ENCODE data around the gene PLOD2.

PLOD2 gene

GRCh38 chr3:146154316-146154715, 6.7 kb downstream of the PLOD2 start:
- no peak overlapping the region for H3K27ac ChIP-seq (ENCODE audit: low read length, poor library complexity, severe bottlenecking)
- H2AK5ac ChIP-seq (ENCODE audit: low read length, severe bottlenecking), result no peak overlapping the region
- no peak overlapping the region for H4K8ac ChIP-seq (ENCODE audit: low read length)
- no peak for DNase-seq
- H3K4ac ChIP-seq (ENCODE audit: low read depth in 1 of 2, low read length in 2 of 2), result no peak overlapping the region
- no peaks in the 10 kb centered on the region for H3K9me3 ChIP-seq (ENCODE audit: control insufficient read depth, low read length)
- no peak overlapping the region for H2BK15ac ChIP-seq (ENCODE audit: low read depth, poor library complexity, severe bottlenecking)
- H2BK120ac ChIP-seq (ENCODE audit: low read depth, low read length), result no peak overlapping the region
- no peak overlapping the region for H3K14ac ChIP-seq (ENCODE audit: low read length in 2 of 2)
- H3K36me3 ChIP-seq (ENCODE audit: control insufficient read depth in 1 of 2, insufficient read depth in 2 of 2, low read depth in 1 of 2, low read length in 2 of 2), result peaks cover 0 to 6% of the 10 kb centered on the region in 2 experiments
- H3K79me1 ChIP-seq (replicated peaks; ENCODE audit: low read length, poor library complexity, severe bottlenecking), result peaks cover 6% of the 10 kb centered on the region
- peaks cover 10% of the 10 kb centered on the region for H3K4me1 ChIP-seq (ENCODE audit: control insufficient read depth, insufficient read depth, low read depth, low read length)
- no peak overlapping the region for H3K4me2 ChIP-seq (ENCODE audit: low read length, poor library complexity, severe bottlenecking)
- no peaks in the 10 kb centered on the region for H3K27me3 ChIP-seq (ENCODE audit: control insufficient read depth in 1 of 2, insufficient read depth in 1 of 2, low read length in 2 of 2)
- H3K23ac ChIP-seq (ENCODE audit: low read length in 2 of 2), result no peak overlapping the region
- H3K9ac ChIP-seq (ENCODE audit: low read length), result no peak overlapping the region
- H4K91ac ChIP-seq (ENCODE audit: low read length), result no peak overlapping the region
- no CpG with 5 or more reads among the region's 1 CpG for WGBS
- no peak overlapping the region for H3K18ac ChIP-seq (ENCODE audit: low read depth in 1 of 2, low read length in 2 of 2)
- no peak overlapping the region for H2BK5ac ChIP-seq (ENCODE audit: low read depth, low read length, poor library complexity, severe bottlenecking)
- H2AFZ ChIP-seq (ENCODE audit: low read depth, low read length), result no peak overlapping the region
- no peak overlapping the region for H2BK12ac ChIP-seq (ENCODE audit: low read length in 2 of 2)
- H3K4me3 ChIP-seq (ENCODE audit: insufficient read depth in 1 of 2, low read depth in 1 of 2, low read length in 2 of 2), result no peak overlapping the region

- Histone ChIP-seq H2BK5ac (ENCODE audit: low read depth, low read length, poor library complexity, severe bottlenecking) (no peak overlapping the region), H3K4me2 (ENCODE audit: low read length, poor library complexity, severe bottlenecking) (peak overlapping the region; percentile 16), H2AFZ (ENCODE audit: low read depth, low read length) (no peak overlapping the region), H3K27me3 (ENCODE audit: control insufficient read depth in 1 of 2, insufficient read depth in 1 of 2, low read length in 2 of 2) (no peaks in the 10 kb centered on the region), H3K9me3 (ENCODE audit: control insufficient read depth, low read length) (no peaks in the 10 kb centered on the region), H3K4me3 (ENCODE audit: insufficient read depth in 1 of 2, low read depth in 1 of 2, low read length in 2 of 2) (no peak overlapping the region), H2BK12ac (ENCODE audit: low read length in 2 of 2) (no peak overlapping the region), H3K9ac (ENCODE audit: low read length) (no peak overlapping the region), H3K18ac (ENCODE audit: low read depth in 1 of 2, low read length in 2 of 2) (peak overlapping the region in 1 of 2 experiments; percentile 21), H3K79me1 (replicated peaks; ENCODE audit: low read length, poor library complexity, severe bottlenecking) (peaks cover 6% of the 10 kb centered on the region), H3K4ac (ENCODE audit: low read depth in 1 of 2, low read length in 2 of 2) (no peak overlapping the region), H3K4me1 (ENCODE audit: control insufficient read depth, insufficient read depth, low read depth, low read length) (peaks cover 10% of the 10 kb centered on the region), H3K36me3 (ENCODE audit: control insufficient read depth in 1 of 2, insufficient read depth in 2 of 2, low read depth in 1 of 2, low read length in 2 of 2) (peaks cover 0 to 6% of the 10 kb centered on the region in 2 experiments), H4K91ac (ENCODE audit: low read length) (no peak overlapping the region), H3K14ac (ENCODE audit: low read length in 2 of 2) (no peak overlapping the region), H2BK120ac (ENCODE audit: low read depth, low read length) (peak overlapping the region; percentile 61), H3K27ac (ENCODE audit: low read length, poor library complexity, severe bottlenecking) (peak overlapping the region; percentile 95), H3K23ac (ENCODE audit: low read length in 2 of 2) (no peak overlapping the region), H2BK15ac (ENCODE audit: low read depth, poor library complexity, severe bottlenecking) (no peak overlapping the region), H2AK5ac (ENCODE audit: low read length, severe bottlenecking) (peak overlapping the region; percentile 78), H4K8ac (ENCODE audit: low read length) (no peak overlapping the region)
- 93% methylated on average over 1 of the region's 4 CpGs for WGBS
- DNase-seq, result no peak
Observed at GRCh38 chr3:146153429-146153828, 7.6 kb downstream of the PLOD2 start.

GRCh38 chr3:146152834-146153233, 8.2 kb downstream of the PLOD2 start:
- Histone ChIP-seq H3K9ac (ENCODE audit: low read length) (no peak overlapping the region), H2BK5ac (ENCODE audit: low read depth, low read length, poor library complexity, severe bottlenecking) (peak overlapping the region; percentile 73), H3K18ac (ENCODE audit: low read depth in 1 of 2, low read length in 2 of 2) (peak overlapping the region in 1 of 2 experiments; percentile 66), H3K27ac (ENCODE audit: low read length, poor library complexity, severe bottlenecking) (peak overlapping the region; percentile 95), H3K4me1 (ENCODE audit: control insufficient read depth, insufficient read depth, low read depth, low read length) (peaks cover 10% of the 10 kb centered on the region), H4K8ac (ENCODE audit: low read length) (peak overlapping the region; percentile 77), H3K4me2 (ENCODE audit: low read length, poor library complexity, severe bottlenecking) (peak overlapping the region; percentile 79), H3K27me3 (ENCODE audit: control insufficient read depth in 1 of 2, insufficient read depth in 1 of 2, low read length in 2 of 2) (no peaks in the 10 kb centered on the region), H2BK12ac (ENCODE audit: low read length in 2 of 2) (peak overlapping the region in 1 of 2 experiments; percentile 52), H2BK120ac (ENCODE audit: low read depth, low read length) (no peak overlapping the region), H3K4me3 (ENCODE audit: insufficient read depth in 1 of 2, low read depth in 1 of 2, low read length in 2 of 2) (no peak overlapping the region), H3K79me1 (replicated peaks; ENCODE audit: low read length, poor library complexity, severe bottlenecking) (peaks cover 6% of the 10 kb centered on the region), H2AFZ (ENCODE audit: low read depth, low read length) (no peak overlapping the region), H3K23ac (ENCODE audit: low read length in 2 of 2) (no peak overlapping the region), H3K4ac (ENCODE audit: low read depth in 1 of 2, low read length in 2 of 2) (peak overlapping the region in 1 of 2 experiments; percentile 67), H2BK15ac (ENCODE audit: low read depth, poor library complexity, severe bottlenecking) (no peak overlapping the region), H3K36me3 (ENCODE audit: control insufficient read depth in 1 of 2, insufficient read depth in 2 of 2, low read depth in 1 of 2, low read length in 2 of 2) (peaks cover 0 to 6% of the 10 kb centered on the region in 2 experiments), H4K91ac (ENCODE audit: low read length) (no peak overlapping the region), H3K14ac (ENCODE audit: low read length in 2 of 2) (no peak overlapping the region), H2AK5ac (ENCODE audit: low read length, severe bottlenecking) (no peak overlapping the region), H3K9me3 (ENCODE audit: control insufficient read depth, low read length) (no peaks in the 10 kb centered on the region)
- WGBS, result 77% methylated on average over 5 of the region's 6 CpGs
- peak; percentile 76 for DNase-seq

- Histone ChIP-seq H3K4me3 (ENCODE audit: insufficient read depth in 1 of 2, low read depth in 1 of 2, low read length in 2 of 2) (no peak overlapping the region), H3K27ac (ENCODE audit: low read length, poor library complexity, severe bottlenecking) (no peak overlapping the region), H3K23ac (ENCODE audit: low read length in 2 of 2) (no peak overlapping the region), H3K18ac (ENCODE audit: low read depth in 1 of 2, low read length in 2 of 2) (no peak overlapping the region), H2BK12ac (ENCODE audit: low read length in 2 of 2) (no peak overlapping the region), H3K4me2 (ENCODE audit: low read length, poor library complexity, severe bottlenecking) (no peak overlapping the region), H2AFZ (ENCODE audit: low read depth, low read length) (no peak overlapping the region), H4K8ac (ENCODE audit: low read length) (no peak overlapping the region), H2BK120ac (ENCODE audit: low read depth, low read length) (no peak overlapping the region), H3K14ac (ENCODE audit: low read length in 2 of 2) (no peak overlapping the region), H3K27me3 (ENCODE audit: control insufficient read depth in 1 of 2, insufficient read depth in 1 of 2, low read length in 2 of 2) (no peaks in the 10 kb centered on the region), H3K4me1 (ENCODE audit: control insufficient read depth, insufficient read depth, low read depth, low read length) (peaks cover 9% of the 10 kb centered on the region), H2BK15ac (ENCODE audit: low read depth, poor library complexity, severe bottlenecking) (no peak overlapping the region), H3K4ac (ENCODE audit: low read depth in 1 of 2, low read length in 2 of 2) (no peak overlapping the region), H3K36me3 (ENCODE audit: control insufficient read depth in 1 of 2, insufficient read depth in 2 of 2, low read depth in 1 of 2, low read length in 2 of 2) (peaks cover 0 to 6% of the 10 kb centered on the region in 2 experiments), H3K9ac (ENCODE audit: low read length) (peak overlapping the region; percentile 25), H2BK5ac (ENCODE audit: low read depth, low read length, poor library complexity, severe bottlenecking) (no peak overlapping the region), H3K79me1 (replicated peaks; ENCODE audit: low read length, poor library complexity, severe bottlenecking) (peaks cover 16% of the 10 kb centered on the region), H3K9me3 (ENCODE audit: control insufficient read depth, low read length) (no peaks in the 10 kb centered on the region), H2AK5ac (ENCODE audit: low read length, severe bottlenecking) (no peak overlapping the region), H4K91ac (ENCODE audit: low read length) (no peak overlapping the region)
- peak; percentile 42 for DNase-seq
- WGBS, result 71% methylated on average over 1 of the region's 1 CpG
Observed at GRCh38 chr3:146148468-146148931, 12.5 kb downstream of the PLOD2 start.

All from mesenchymal stem cell (in vitro differentiated cells and primary cell).